22Rv1 (cell line): ENCODE data around the gene MED29.
A peak's percentile ranks its signal among the peaks of the same experiment; 100 is the strongest.

Experiments used
- H3K27ac ChIP-seq: fragments of 450-650 bp; 2 replicates; pipeline ENCODE4 v1.5.1; 2017
- ZFX ChIP-seq: fragments of 450-650 bp; IDR thresholded peaks from 2 replicates; pipeline ENCODE4 v1.6.1; 2017; ENCODE audit warnings: antibody characterized with exemption, borderline replicate concordance
- TF ChIP-seq, protein P1 (sequence below): fragments of 450-650 bp; IDR thresholded peaks from 2 replicates; pipeline ENCODE4 v1.5.1; 2017; ENCODE audit warnings: mild to moderate bottlenecking

Gene MED29

GRCh38 chr19:39389631-39390414, 1.4 kb upstream of the MED29 start:
- TF ChIP-seq, protein P1, sequence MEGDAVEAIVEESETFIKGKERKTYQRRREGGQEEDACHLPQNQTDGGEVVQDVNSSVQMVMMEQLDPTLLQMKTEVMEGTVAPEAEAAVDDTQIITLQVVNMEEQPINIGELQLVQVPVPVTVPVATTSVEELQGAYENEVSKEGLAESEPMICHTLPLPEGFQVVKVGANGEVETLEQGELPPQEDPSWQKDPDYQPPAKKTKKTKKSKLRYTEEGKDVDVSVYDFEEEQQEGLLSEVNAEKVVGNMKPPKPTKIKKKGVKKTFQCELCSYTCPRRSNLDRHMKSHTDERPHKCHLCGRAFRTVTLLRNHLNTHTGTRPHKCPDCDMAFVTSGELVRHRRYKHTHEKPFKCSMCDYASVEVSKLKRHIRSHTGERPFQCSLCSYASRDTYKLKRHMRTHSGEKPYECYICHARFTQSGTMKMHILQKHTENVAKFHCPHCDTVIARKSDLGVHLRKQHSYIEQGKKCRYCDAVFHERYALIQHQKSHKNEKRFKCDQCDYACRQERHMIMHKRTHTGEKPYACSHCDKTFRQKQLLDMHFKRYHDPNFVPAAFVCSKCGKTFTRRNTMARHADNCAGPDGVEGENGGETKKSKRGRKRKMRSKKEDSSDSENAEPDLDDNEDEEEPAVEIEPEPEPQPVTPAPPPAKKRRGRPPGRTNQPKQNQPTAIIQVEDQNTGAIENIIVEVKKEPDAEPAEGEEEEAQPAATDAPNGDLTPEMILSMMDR, result no peak
- TF ChIP-seq ZFX, result no peak
- peak overlapping the region; percentile 91 for H3K27ac ChIP-seq

DNA sequence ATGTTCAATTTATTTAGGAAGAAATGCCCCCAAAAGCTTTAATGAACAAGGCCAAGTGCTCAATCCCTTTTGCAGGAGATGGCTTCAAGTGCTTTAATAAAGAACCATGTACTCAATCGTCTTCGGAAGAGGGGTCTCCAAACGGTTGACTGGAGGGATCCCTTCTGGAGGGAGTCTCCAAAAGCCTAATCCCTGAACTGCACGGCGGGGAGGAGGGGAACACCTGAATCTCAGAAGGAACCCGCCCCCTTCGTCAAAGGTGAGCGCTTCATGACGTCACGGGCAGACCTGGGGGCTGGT, 777 bp upstream of the MED29 start:
- H3K27ac ChIP-seq, result peak overlapping the region; percentile 91
- TF ChIP-seq, protein P1, result no peak
- no peak for TF ChIP-seq ZFX

DNA sequence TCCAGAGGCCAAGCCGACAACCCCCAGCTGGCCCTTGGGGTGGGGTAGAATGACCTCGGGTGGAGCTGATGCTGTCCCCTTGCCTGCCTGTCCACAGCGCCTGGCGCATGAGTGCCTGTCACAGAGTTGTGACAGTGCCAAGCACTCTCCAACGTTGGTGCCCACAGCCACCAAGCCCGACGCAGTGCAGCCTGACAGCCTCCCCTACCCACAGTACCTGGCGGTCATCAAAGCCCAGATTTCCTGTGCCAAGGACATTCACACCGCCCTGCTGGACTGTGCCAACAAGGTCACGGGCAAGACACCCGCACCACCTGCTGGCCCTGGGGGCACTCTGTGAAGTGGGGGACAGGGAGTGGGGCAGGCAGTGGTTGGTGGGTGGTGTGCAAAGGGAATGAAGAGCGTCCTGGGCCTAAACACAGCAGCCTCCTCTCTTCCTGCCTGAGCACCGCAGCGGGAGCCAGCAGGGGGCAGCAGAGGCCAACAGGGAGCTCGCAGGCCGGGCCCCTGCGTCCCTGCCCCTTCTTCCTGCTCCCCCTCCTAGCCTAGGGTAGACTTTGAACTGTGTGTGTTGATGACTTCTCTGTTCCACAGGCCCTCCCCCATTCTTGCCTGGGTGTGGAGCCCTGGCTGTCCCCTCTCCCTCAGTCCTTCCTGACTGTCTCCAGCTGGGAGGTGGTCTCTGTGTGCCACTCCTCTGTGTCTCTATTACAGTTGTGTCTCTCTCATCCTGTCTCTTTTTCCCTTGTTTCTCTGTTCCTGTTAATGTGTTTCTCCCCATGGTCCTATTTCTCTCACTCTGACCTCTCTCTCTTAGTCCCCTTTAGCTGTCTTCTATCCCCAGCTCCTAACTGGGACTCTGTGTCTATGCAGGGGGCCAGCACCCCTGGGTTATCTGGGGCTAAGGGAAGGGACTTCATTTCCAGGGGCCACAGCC, 6.5 kb downstream of the MED29 start:
- TF ChIP-seq ZFX, result no peak
- TF ChIP-seq, protein P1, result peak; percentile 97
- peak overlapping the region; percentile 36 for H3K27ac ChIP-seq

DNA sequence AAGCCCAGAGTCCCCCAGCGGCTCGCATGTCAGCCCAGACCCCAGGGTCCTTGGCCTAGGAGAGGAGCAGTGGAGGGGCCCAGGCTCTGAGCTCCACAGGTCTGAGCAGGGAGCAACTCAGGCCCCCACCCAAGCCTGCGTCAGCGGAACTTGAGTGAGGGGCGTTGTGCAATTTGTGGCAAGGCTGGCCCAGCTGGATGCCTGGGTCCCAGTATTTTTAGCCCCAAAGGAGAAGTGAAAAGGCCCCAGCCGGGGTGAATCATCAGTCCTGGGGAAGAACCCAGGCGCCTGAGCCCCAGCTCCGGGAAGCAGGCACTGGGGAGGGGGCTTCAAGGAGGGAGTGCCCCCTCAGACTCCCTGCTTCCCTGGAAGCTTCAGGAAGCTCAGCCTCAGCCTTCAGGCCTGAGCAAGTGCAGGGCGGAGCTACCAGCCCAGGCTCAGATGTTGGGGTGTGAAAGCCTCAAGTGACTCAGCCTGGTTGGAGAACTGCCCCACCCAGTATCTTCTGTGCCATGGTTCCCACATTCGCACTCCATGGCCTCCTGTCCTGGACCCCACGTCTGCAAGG, 7.2 kb downstream of the MED29 start:
- no peak for TF ChIP-seq ZFX
- TF ChIP-seq, protein P1, result no peak
- H3K27ac ChIP-seq, result peak overlapping the region; percentile 36; the same call in 1 of the 2 replicates

DNA sequence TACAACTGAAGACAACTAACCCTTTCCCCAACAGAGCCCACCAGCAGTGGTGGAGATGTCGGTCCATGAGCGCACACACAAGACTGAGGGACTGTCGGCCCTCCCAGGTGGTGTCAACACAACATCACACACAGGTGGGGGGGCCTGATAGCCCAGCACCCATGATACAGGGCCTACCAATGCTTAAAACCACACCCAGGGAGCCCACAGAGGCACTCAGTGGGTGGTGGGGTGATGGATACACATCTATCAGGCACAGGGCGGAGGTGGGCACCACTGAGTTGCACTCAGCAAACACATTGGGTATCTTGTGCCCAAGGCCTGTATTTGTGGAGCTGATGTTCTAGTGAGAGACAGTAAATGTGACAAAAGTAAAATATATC, 8.5 kb downstream of the MED29 start:
- TF ChIP-seq ZFX, result no peak
- TF ChIP-seq, protein P1, result no peak
- no peak overlapping the region for H3K27ac ChIP-seq

- TF ChIP-seq, protein P1, result no peak
- no peak for TF ChIP-seq ZFX
- 0 out of 2 replicates have a peak overlapping the region, but pooled peaks have one; percentile 18 for H3K27ac ChIP-seq
Observed at GRCh38 chr19:39400061-39400460, 8.9 kb downstream of the MED29 start.
